ENCODE results near the gene BLID. TPM values are rescaled to one million over a fixed set of nuclear protein-coding genes. Genes with fewer than 3 reads are reported as not detected.

BLID gene
- total RNA-seq, 2 experiments from 2014 or later: not detected

- no peak for TF ChIP-seq EZH2phosphoT487 (IDR thresholded peaks at IDR 0.05; ENCODE audit: borderline replicate concordance, low read depth, low read length)
- no peak for TF ChIP-seq CTCF (conservative IDR thresholded peaks at IDR 0.05; ENCODE audit: low read length)
- no peaks in the 10 kb centered on the region for H3K36me3 ChIP-seq (ENCODE audit: insufficient read depth, low read length)
- ChIA-PET CTCF (ENCODE audit: unreplicated experiment) (no interaction called here), POLR2A (interaction anchor here (0.5 kb wide), 1 partner anchor 65 kb away, joined by 3 read pairs; no protein-coding TSS in a partner anchor)
- H3K79me2 ChIP-seq (ENCODE audit: insufficient read depth, low read depth, low read length): no peaks in the 10 kb centered on the region
- intact Hi-C loops (cut with micrococcal nuclease; ENCODE audit: unreplicated experiment): no loop called here
- H2AFZ ChIP-seq (ENCODE audit: low read length): no peak overlapping the region
- BruUV-seq (replicated peaks): no TSS peak
- no peaks in the 10 kb centered on the region for H3K9me3 ChIP-seq (ENCODE audit: low read length)
- no peak overlapping the region for H3K4me3 ChIP-seq (ENCODE audit: low read depth, low read length, poor library complexity, severe bottlenecking)
- H3K9me2 ChIP-seq (ENCODE audit: insufficient read depth, low read length): no peaks in the 10 kb centered on the region
- H3K4me2 ChIP-seq (ENCODE audit: low read length): no peak overlapping the region
- no peak for DNase-seq (ENCODE audit: low spot score)
- no peak overlapping the region for H3K27ac ChIP-seq (ENCODE audit: low read depth, low read length, poor library complexity, severe bottlenecking)
- H3K4me1 ChIP-seq (ENCODE audit: insufficient read depth, low read length, poor library complexity, severe bottlenecking): no peaks in the 10 kb centered on the region
- no peaks in the 10 kb centered on the region for H4K20me1 ChIP-seq (ENCODE audit: insufficient read depth, low read length)
Measured at GRCh38 chr11:122154994-122155393, 39.0 kb upstream of the BLID start.

DNA sequence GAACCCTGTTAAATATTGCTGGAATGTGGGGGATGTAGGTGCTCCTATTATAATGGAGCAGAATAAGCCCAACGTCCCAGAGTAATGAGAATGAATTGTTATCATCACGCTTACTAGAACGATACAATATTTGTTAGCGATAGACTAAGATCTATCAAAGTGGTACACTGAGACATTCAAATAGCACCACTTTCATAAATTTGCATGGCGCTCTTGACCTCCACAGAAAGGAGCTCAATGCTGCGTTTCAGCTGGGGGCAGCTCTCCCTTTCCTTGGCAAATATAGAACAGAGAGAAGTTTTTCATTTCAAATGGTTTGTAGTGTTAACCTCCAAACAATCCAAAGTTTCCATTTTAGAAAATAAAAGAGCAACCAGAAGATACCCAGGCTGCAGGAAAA, 38.2 kb upstream of the BLID start:
- no peak for DNase-seq (ENCODE audit: low spot score)
- no peak overlapping the region for H3K4me2 ChIP-seq (ENCODE audit: low read length)
- no peaks in the 10 kb centered on the region for H3K79me2 ChIP-seq (ENCODE audit: insufficient read depth, low read depth, low read length)
- H3K27ac ChIP-seq (ENCODE audit: low read depth, low read length, poor library complexity, severe bottlenecking): no peak overlapping the region
- H3K36me3 ChIP-seq (ENCODE audit: insufficient read depth, low read length): no peaks in the 10 kb centered on the region
- CTCF ChIA-PET (ENCODE audit: unreplicated experiment): no interaction called here
- H3K4me1 ChIP-seq (ENCODE audit: insufficient read depth, low read length, poor library complexity, severe bottlenecking): no peaks in the 10 kb centered on the region
- H4K20me1 ChIP-seq (ENCODE audit: insufficient read depth, low read length): no peaks in the 10 kb centered on the region
- POLR2A ChIA-PET: interaction anchor here (0.5 kb wide), 2 partner anchors 21 to 64 kb away, joined by 3 read pairs; no protein-coding TSS in a partner anchor
- no peaks in the 10 kb centered on the region for H3K9me2 ChIP-seq (ENCODE audit: insufficient read depth, low read length)
- intact Hi-C loops (cut with micrococcal nuclease; ENCODE audit: unreplicated experiment): no loop called here
- TF ChIP-seq CTCF (conservative IDR thresholded peaks at IDR 0.05; ENCODE audit: low read length): no peak
- no peak overlapping the region for H3K4me3 ChIP-seq (ENCODE audit: low read depth, low read length, poor library complexity, severe bottlenecking)
- H2AFZ ChIP-seq (ENCODE audit: low read length): no peak overlapping the region
- no peaks in the 10 kb centered on the region for H3K9me3 ChIP-seq (ENCODE audit: low read length)
- BruUV-seq (replicated peaks): no TSS peak

DNA sequence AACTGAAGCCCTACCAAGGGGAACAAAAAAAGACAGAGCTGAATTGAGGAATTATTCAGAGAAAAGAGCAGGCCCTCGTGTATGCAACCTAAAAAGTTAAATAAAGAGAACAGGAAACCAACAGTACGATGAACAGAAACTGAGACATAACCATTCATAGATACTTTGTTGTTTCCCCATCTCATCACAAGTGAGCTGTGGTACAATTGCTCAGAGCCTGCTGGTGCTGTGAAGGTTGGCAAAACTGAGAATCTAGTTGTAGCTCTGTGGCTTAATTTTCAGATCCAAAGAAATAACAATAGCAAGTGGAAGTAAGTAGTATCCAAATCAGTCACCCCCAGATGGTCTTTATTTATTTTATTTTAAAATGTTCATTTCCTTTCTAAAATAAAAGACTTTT, 37.7 kb upstream of the BLID start:
- Histone ChIP-seq H3K4me1 (ENCODE audit: insufficient read depth, low read length, poor library complexity, severe bottlenecking) (no peaks in the 10 kb centered on the region), H3K36me3 (ENCODE audit: insufficient read depth, low read length) (no peaks in the 10 kb centered on the region), H3K9me2 (ENCODE audit: insufficient read depth, low read length) (no peaks in the 10 kb centered on the region), H3K79me2 (ENCODE audit: insufficient read depth, low read depth, low read length) (no peaks in the 10 kb centered on the region), H3K27ac (ENCODE audit: low read depth, low read length, poor library complexity, severe bottlenecking) (no peak overlapping the region), H3K4me3 (ENCODE audit: low read depth, low read length, poor library complexity, severe bottlenecking) (no peak overlapping the region), H3K4me2 (ENCODE audit: low read length) (no peak overlapping the region), H2AFZ (ENCODE audit: low read length) (no peak overlapping the region), H4K20me1 (ENCODE audit: insufficient read depth, low read length) (no peaks in the 10 kb centered on the region), H3K9me3 (ENCODE audit: low read length) (no peaks in the 10 kb centered on the region)
- TF ChIP-seq CTCF (conservative IDR thresholded peaks at IDR 0.05; ENCODE audit: low read length) (no peak), EZH2phosphoT487 (IDR thresholded peaks at IDR 0.05; ENCODE audit: borderline replicate concordance, low read depth, low read length) (no peak)
- POLR2A ChIA-PET: interaction anchor here (0.5 kb wide), 1 partner anchor 22 kb away, joined by 3 read pairs; no protein-coding TSS in a partner anchor
- BruUV-seq (replicated peaks): no TSS peak
- intact Hi-C loops (cut with micrococcal nuclease; ENCODE audit: unreplicated experiment): no loop called here
- CTCF ChIA-PET (ENCODE audit: unreplicated experiment): no interaction called here
- DNase-seq (ENCODE audit: low spot score): no peak
